Endothelial cell of umbilical vein (primary cell): Measurements from ENCODE around the gene DCAF7. TPM values are rescaled to one million over a fixed set of nuclear protein-coding genes. Genes with fewer than 3 reads are reported as not detected.

Experiments
- BruUV-seq: library from RNA; stranded (reverse); fragments of 400-500 nt; replicated peaks from 2 replicates; lab custom pipeline; 2021; lab: Mats Ljungman, UMichigan
- CTCF ChIA-PET: fragments of 300-600, 350-600 bp; sonication (Branson Sonifier 250); formaldehyde crosslinking; loops from one replicate; lab custom pipeline; 2021; ENCODE audit warnings: antibody characterized with exemption, inconsistent platforms; lab: Charles Lee
- POLR2A ChIA-PET: fragments of 300-600, 350-600 bp; sonication (Branson Sonifier 250); formaldehyde crosslinking; loops from one replicate; lab custom pipeline; 2021; ENCODE audit warnings: antibody characterized with exemption, inconsistent platforms; lab: Charles Lee
- DNase-seq: peaks from one replicate; pipeline ENCODE4 v3.0.0-alpha.2; 2011; ENCODE audit warnings: low read depth, low spot score
- FAIRE-seq: peaks from 2 replicates; lab custom pipeline; 2011; peaks lifted over from hg19 to GRCh38; lab: Jason Lieb, UNC
- H2AFZ ChIP-seq: 2 replicates; pipeline ENCODE4 v1.6.0; 2012; ENCODE audit warnings: low read depth, low read length, control low read depth, inconsistent platforms
- H3K27ac ChIP-seq: 2 replicates; pipeline ENCODE4 v1.5.1; 2011; ENCODE audit warnings: low read depth, mild to moderate bottlenecking, control low read depth, low read length, moderate library complexity; ENCODE audit not compliant: insufficient read depth
- H3K27me3 ChIP-seq, 2 experiments: 2 replicates each; pipeline versions ENCODE4 v1.6.0 to v1.6.1; 2011; ENCODE audit warnings: low read length in 2 of 2, mixed read lengths in 1 of 2; ENCODE audit not compliant: control insufficient read depth in 2 of 2, insufficient read depth in 2 of 2
- H3K36me3 ChIP-seq, 2 experiments: 2 replicates in 1 of 2; 3 replicates in 1 of 2; pipeline ENCODE4 v1.5.1; 2011; ENCODE audit warnings: low read length in 2 of 2, mild to moderate bottlenecking in 1 of 2, moderate library complexity in 1 of 2; ENCODE audit not compliant: control insufficient read depth in 2 of 2, insufficient read depth in 2 of 2; ENCODE audit errors: extremely low read depth in 1 of 2
- H3K4me1 ChIP-seq: 3 replicates; pipeline ENCODE4 v1.5.1; 2011; ENCODE audit warnings: mild to moderate bottlenecking, low read length; ENCODE audit not compliant: control insufficient read depth, insufficient read depth; ENCODE audit errors: extremely low read depth
- H3K4me2 ChIP-seq: 2 replicates; pipeline ENCODE4 v1.6.1; 2011; ENCODE audit warnings: low read length, control low read depth, mixed read lengths; ENCODE audit not compliant: insufficient read depth
- H3K4me3 ChIP-seq, 3 experiments: fragments of 200-600 bp in 1 of 3; sonication (generic), shearing (Covaris generic) in 1 of 3; replicated peaks in 1 of 3; 2 replicates each; pipeline ENCODE4 v1.5.1; 2011 to 2016; ENCODE audit warnings: control low read depth in 3 of 3, low read length in 3 of 3, mild to moderate bottlenecking in 2 of 3, inconsistent platforms in 1 of 3, low read depth in 1 of 3, moderate library complexity in 1 of 3; ENCODE audit not compliant: insufficient read depth in 1 of 3
- H3K79me2 ChIP-seq: 2 replicates; pipeline ENCODE4 v1.6.0; 2012; ENCODE audit warnings: low read length, inconsistent platforms; ENCODE audit not compliant: control insufficient read depth, insufficient read depth
- H3K9ac ChIP-seq: replicated peaks from 2 replicates; pipeline ENCODE3; 2011; ENCODE audit warnings: low read length, control low read depth; ENCODE audit not compliant: insufficient read depth; ENCODE audit errors: extremely low read depth
- H3K9me1 ChIP-seq: replicated peaks from 3 replicates; pipeline ENCODE4 v1.6.0; 2011; ENCODE audit warnings: mild to moderate bottlenecking, low read length; ENCODE audit not compliant: control insufficient read depth, insufficient read depth; ENCODE audit errors: extremely low read depth
- H3K9me3 ChIP-seq: replicated peaks from 2 replicates; pipeline ENCODE4 v1.5.1; 2012; ENCODE audit warnings: low read length, inconsistent platforms; ENCODE audit not compliant: control insufficient read depth, insufficient read depth
- H4K20me1 ChIP-seq: replicated peaks from 2 replicates; pipeline ENCODE3; 2011; ENCODE audit warnings: mild to moderate bottlenecking, low read length; ENCODE audit not compliant: control insufficient read depth, insufficient read depth; ENCODE audit errors: extremely low read depth
- EZH2 ChIP-seq: IDR thresholded peaks from 2 replicates; pipeline ENCODE4 v1.6.1; 2012; ENCODE audit warnings: borderline replicate concordance, low read depth, mild to moderate bottlenecking, moderate library complexity, low read length, inconsistent platforms; ENCODE audit not compliant: severe bottlenecking
- FOS ChIP-seq: IDR thresholded peaks from 2 replicates; pipeline ENCODE4 v1.6.1; 2011; ENCODE audit warnings: mild to moderate bottlenecking, low read length, moderate library complexity, borderline replicate concordance; ENCODE audit not compliant: insufficient read depth
- GATA2 ChIP-seq: IDR thresholded peaks from 2 replicates; pipeline ENCODE4 v1.7.0; 2011; ENCODE audit warnings: low read depth, mild to moderate bottlenecking, moderate library complexity, mixed read lengths, low read length; ENCODE audit not compliant: insufficient read length, insufficient read depth
- JUN ChIP-seq: IDR thresholded peaks from 2 replicates; pipeline ENCODE4 v1.6.1; 2011; ENCODE audit warnings: borderline replicate concordance, low read depth; ENCODE audit not compliant: insufficient read length, insufficient read depth
- MYC ChIP-seq: IDR thresholded peaks from one replicate; pipeline ENCODE4 v1.6.1; 2011; ENCODE audit warnings: mild to moderate bottlenecking, low read depth, low read length
- POLR2A ChIP-seq: IDR thresholded peaks from 2 replicates; pipeline ENCODE4 v1.6.1; 2012; ENCODE audit warnings: low read depth, mild to moderate bottlenecking, control low read depth, low read length
- POLR2AphosphoS5 ChIP-seq: IDR thresholded peaks from 2 replicates; pipeline ENCODE4 v1.6.1; 2012; ENCODE audit warnings: low read depth, mild to moderate bottlenecking, control low read depth, low read length, moderate library complexity; ENCODE audit not compliant: insufficient read depth
- dilution Hi-C: fragments of 300-500 bp; cut with MboI; formaldehyde crosslinking; loops from one replicate; pipeline ENCODE4 v1.15.0; 2019; ENCODE audit warnings: low sequenced_read_pairs; ENCODE audit not compliant: extremely low pct_ligation_motif_present
- intact Hi-C: fragments of 100-400 bp; cut with micrococcal nuclease; formaldehyde crosslinking; loops from one replicate; pipeline ENCODE4 v1.10.0; 2022
- polyA plus RNA-seq, 4 experiments: library from polyadenylated mRNA; depleted of rRNA in 3 of 4; stranded (reverse) in 3 of 4; unstranded in 1 of 4; fragments of >200 nt; gene quantifications; 2 replicates each; pipeline versions ENCODE4 v1.2.1 to v1.2.3, GENCODE V29; 2011 to 2012; ENCODE audit warnings: missing spikeins in 1 of 4
- total RNA-seq: library from RNA; stranded (reverse); gene quantifications from 2 replicates; pipeline ENCODE4 v1.2.3, GENCODE V29; 2021
- TF ChIP-seq, protein P1 (sequence below): IDR thresholded peaks from 2 replicates; pipeline ENCODE4 v1.6.1; 2011; ENCODE audit not compliant: insufficient read depth, insufficient read length
- TF ChIP-seq, protein P2 (sequence below), 2 donors: IDR thresholded peaks; 1 replicate in 1 of 2; 2 replicates in 1 of 2; pipeline ENCODE4 v1.5.1; 2011; ENCODE audit warnings: low read length in 2 of 2, mild to moderate bottlenecking in 2 of 2, moderate library complexity in 2 of 2, control low read depth in 1 of 2, inconsistent platforms in 1 of 2, low read depth in 1 of 2; ENCODE audit not compliant: insufficient read depth in 1 of 2; ENCODE audit errors: extremely low read depth in 1 of 2

DCAF7 gene
- total and polyA plus RNA-seq, 2 donors (not counting 3 experiments of a cell fraction or from before 2014, with no cell fraction given) = 82.8 to 100 TPM

DNA sequence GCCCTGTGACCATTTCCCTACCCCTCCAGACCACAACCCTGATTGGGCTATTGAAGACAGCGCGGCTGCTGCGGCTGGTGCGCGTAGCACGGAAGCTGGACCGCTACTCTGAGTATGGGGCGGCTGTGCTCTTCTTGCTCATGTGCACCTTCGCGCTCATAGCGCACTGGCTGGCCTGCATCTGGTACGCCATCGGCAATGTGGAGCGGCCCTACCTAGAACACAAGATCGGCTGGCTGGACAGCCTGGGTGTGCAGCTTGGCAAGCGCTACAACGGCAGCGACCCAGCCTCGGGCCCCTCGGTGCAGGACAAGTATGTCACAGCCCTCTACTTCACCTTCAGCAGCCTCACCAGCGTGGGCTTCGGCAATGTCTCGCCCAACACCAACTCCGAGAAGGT, 14.6 kb upstream of the DCAF7 start:
- DNase-seq (no peak), FAIRE-seq (no peak)
- Histone ChIP-seq H3K79me2 (no peaks in the 10 kb centered on the region), H3K27me3 (peaks cover 18 to 19% of the 10 kb centered on the region in 2 experiments), H3K4me1 (no peaks in the 10 kb centered on the region), H3K27ac (no peak overlapping the region), H3K9ac (no peak overlapping the region), H2AFZ (no peak overlapping the region), H4K20me1 (no peaks in the 10 kb centered on the region), H3K9me1 (no peaks in the 10 kb centered on the region), H3K36me3 (no peaks in the 10 kb centered on the region), H3K9me3 (no peaks in the 10 kb centered on the region), H3K4me2 (no peak overlapping the region), H3K4me3 (no peak overlapping the region)
- BruUV-seq = no TSS peak
- TF ChIP-seq POLR2AphosphoS5 (no peak), JUN (no peak), EZH2 (no peak), GATA2 (no peak), MYC (no peak), FOS (no peak), POLR2A (no peak)
- TF ChIP-seq, protein P1, sequence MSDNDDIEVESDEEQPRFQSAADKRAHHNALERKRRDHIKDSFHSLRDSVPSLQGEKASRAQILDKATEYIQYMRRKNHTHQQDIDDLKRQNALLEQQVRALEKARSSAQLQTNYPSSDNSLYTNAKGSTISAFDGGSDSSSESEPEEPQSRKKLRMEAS = no peak
- TF ChIP-seq, protein P2, sequence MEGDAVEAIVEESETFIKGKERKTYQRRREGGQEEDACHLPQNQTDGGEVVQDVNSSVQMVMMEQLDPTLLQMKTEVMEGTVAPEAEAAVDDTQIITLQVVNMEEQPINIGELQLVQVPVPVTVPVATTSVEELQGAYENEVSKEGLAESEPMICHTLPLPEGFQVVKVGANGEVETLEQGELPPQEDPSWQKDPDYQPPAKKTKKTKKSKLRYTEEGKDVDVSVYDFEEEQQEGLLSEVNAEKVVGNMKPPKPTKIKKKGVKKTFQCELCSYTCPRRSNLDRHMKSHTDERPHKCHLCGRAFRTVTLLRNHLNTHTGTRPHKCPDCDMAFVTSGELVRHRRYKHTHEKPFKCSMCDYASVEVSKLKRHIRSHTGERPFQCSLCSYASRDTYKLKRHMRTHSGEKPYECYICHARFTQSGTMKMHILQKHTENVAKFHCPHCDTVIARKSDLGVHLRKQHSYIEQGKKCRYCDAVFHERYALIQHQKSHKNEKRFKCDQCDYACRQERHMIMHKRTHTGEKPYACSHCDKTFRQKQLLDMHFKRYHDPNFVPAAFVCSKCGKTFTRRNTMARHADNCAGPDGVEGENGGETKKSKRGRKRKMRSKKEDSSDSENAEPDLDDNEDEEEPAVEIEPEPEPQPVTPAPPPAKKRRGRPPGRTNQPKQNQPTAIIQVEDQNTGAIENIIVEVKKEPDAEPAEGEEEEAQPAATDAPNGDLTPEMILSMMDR (IDR thresholded peaks at IDR 0.05; ENCODE audit: extremely low read depth in 1 of 2, insufficient read depth in 1 of 2, low read depth in 1 of 2, low read length in 2 of 2) = no peak
- ChIA-PET POLR2A (no interaction called here), CTCF (no interaction called here)
- intact Hi-C loops = no loop called here
- dilution Hi-C loops = no loop called here
